ENCODE results near the gene SPTSSB.

Gene SPTSSB

DNA sequence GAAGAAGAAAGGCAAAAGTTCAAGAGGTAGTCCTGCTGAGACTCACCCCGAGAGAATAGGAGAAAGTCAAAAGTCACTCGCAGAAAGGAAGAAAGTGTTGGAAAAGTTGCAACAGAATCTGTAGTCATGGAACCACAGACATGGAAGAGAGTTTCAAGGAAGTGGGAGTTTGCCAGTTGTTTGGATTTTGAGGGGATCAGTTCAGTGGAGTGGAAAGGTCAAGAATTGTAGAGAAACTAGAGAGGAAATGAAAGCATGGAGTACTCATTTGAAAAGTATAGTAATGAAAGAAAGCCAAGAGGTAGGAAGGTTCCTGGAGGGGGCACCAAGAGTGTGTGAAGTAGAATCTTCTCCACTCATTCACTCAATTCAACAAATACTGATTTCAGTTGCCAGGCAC lies 34.7 kb downstream of the SPTSSB start:
- no peak for DNase-seq

DNA sequence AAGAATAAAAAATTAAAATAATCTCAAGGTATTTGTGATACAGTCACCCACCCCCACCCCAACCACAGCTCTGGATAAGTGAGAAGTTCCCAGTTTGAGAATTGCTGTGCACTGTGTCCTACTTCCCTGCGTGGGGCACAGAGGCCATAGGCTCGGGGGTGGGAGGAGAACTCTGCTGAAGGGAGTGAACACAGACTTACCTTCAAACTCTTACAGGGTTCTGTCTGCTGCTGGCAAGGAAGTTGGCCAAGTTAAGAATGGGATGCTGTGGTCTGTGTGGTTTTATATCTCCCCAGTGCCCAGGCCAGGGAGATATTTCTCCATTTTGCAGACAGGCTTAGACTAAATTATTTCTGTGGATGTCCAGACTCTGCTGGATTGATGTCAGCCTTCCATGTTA lies 37.6 kb downstream of the SPTSSB start:
- DNase-seq = no peak

DNA sequence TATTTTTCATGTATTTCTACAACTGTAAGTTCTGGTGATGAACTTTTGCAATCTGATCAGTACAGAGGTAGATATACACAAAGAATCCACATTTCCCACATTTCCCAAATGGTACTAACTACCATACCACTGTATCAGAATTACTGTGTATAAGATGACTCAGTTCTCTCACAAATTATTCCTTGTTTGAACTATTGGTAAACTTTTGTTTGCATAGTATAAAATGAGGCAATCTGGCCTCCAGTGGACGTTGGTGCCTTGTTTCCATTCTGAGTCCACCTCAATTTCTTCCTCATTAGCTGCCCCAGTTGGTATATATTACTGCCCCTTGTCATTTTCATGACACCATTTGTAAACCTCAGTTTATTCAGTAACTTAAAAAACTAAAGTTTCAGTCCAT lies 38.5 kb downstream of the SPTSSB start:
- no peak for DNase-seq

DNA sequence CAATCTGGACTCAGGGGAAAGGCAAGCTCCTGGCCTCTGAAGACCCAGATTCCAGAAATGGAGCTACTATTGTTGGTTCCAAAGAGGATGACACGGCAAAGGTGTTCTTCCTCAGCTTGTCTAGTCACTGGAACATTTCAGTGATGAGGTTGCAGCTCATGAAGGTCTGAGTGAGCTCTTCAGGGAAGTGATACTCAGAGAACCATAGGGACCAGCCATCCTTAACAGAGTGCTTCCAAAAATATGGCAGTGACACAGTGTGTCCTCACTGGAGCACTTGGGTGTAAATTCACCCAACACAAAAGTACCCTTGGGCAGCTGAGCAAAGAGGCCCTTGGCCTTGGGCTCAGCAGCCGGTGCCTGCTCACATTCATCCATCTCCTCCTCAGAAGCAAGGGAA lies 46.3 kb downstream of the SPTSSB start:
- no peak for DNase-seq

DNA sequence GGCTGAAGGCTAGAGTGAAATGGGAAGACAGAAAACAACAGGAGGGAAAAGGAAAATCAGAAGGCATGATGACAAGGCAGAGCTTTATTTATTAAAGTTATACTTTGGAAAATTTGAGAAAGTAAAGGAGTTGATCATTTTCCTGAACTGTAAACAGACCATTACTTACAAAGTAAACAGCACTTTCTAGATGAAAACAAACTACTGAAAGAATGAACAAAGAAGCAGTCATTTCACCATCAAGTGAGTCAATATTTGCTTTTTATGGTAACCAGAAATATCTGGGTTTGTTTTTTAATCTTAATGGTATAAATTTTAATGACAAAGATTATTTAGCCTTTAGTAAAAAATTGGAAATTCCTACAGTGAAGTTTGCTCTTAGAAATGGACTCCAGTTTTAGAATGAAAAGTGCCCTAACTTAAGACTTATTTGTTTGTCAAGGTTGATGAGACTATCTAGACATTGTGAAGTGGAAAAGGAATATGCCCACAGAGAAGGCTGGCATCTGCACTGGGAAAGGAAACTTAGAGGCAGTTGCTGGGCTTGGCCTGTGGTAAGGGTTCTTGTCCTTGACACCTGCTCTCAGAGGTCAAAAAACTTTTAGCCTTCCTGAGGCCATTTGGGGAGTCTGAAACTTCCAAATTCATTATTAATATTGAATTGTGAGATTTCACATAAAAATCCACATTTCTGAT lies 47.2 kb downstream of the SPTSSB start:
- no peak for DNase-seq

DNA sequence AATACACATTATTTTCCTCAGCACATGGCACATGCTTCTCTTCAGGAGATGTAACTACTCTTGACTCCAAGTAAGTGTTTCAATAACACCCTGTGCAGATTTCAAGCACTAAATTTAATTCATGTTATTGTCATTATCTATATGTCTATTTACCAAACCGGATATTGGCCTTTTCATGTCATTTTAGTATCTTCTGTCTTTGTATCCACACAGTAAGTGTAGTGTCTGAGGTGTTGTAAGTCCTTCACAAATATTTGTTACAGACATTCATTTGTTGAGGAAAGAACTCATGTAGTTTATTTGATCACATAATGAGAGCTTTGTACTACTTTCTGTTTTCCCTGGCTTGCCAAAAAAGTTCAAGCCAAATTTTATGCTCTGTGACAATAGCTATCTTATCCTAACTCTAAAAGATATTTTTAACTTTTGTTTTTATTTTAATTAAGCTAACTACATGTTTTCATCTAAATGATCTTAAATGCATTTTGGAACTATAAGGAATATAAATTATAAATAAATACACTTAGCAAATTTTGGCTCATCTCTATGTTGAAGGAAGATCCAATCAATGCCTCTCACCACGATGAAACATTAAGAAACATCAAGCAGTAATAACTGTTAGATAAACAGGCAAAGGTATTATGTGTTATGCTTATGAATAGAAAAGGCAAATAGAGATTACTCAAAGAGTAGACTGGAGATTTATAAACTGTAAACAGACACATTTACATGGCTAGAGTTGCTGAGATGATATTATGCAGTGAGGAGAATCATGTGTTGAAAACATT lies 48.3 kb downstream of the SPTSSB start:
- no peak for DNase-seq

DNA sequence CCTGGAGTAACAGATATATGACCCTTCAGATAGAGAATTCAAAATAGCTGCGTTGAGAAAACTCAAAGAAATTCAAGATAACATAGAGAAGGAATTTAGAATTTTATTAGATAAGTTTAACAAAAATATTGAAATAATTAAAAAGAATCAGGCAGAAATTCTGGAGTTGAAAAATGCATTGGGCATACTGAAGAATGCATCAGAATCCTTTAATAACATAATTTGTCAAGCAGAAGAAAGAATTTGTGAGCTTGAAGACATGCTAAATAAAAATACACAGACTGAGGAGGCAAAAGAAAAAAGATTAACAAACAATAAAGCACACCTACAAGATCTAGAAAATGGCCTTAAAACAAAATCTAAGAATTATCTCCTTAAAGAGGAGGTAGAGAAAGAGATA lies 50.5 kb downstream of the SPTSSB start:
- DNase-seq = no peak

DNA sequence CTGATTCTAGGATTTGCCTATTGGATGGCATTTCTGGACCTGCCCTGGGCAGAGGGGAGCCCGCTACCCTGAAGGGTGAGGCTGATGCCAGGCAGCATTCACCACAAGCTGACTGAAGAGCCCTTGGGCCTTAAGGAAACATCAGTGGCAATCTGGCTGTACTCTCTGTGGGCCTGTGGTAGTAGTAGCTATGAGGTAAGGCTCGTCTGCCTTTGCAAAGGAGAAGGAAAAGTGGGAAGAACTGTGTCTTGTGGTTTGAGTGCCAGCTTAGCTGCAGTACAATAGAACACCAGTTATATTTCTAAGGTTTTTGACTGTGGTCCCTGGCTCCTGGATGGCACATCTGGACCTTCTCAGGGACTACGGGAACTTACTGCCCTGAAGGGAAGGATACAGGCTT lies 51.5 kb downstream of the SPTSSB start:
- DNase-seq = no peak

DNA sequence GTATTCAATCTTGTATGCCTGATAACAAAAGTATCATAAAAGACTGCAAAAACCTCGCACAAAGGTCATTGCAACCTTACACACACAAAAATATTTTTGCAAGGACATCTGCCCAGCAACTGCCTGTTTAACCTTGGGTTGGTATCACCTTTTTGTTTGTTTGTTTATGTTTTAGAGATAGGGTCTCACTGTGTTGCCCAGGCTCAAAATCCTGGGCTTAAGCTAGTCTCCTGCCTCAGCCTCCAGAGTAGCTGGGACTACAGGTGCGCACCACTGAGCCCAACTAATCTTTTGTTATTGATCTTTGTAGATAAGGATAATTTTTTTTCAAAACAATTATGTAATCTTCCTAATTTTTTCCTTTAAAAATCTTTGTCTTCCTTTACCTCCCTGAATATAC lies 54.2 kb downstream of the SPTSSB start:
- no peak for DNase-seq

DNA sequence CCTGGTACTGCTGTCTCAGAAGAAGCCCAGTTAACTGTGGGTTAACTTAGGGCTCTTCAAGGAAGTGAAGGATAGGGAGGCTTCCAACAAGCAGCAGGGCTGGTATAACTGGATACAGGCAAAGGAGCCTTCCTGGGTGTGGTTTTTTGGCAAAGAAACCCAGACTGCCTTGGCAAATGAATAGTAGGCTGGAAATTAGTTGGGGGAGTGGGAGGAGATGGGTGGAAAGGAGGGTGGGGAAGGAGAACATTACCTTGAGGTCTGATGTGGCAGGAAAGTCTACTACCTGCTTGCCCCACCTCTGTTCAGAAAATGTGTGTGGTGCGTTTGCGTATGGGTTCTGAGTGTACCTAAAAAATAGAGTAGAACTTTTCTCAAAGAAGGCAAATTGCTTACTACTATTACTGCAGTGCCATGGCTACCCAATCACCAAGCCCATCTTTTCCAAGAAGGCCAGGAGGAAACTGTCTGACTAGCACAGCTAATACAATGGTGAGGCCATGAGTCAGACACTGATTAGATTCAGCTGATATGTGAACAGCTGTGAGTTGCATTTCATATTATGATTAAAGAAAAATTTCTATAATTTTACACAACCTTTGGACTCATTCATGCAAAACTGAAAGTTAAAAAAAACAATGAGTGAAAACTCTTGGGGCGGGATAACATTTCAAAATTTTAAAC lies 55.2 kb downstream of the SPTSSB start:
- DNase-seq = no peak

DNA sequence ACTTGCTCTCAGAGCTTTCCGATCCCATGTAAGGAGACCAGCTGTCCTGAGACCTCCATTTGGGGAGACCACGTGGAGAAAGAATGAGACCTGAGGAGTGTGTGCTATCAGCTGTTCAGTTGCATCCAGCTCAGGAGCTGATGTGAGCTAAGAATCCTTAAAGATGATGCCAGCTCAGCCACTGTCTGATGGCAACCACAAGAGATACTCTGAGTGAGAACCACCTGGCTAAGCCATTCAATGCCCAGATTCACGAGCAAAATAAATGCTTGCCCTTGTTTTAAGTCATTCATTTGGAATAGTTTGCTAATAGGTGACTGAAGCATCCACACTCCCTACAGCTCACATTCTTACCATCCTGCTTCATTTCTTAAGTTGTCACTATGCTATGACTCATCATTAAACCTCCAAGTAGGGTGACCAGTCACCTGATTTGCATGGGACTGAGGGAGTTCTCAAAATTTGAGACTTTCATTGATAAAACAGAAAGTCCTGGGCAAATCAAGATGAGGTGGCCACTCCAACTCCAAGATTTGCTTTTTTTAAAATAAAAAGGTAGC lies 56.4 kb downstream of the SPTSSB start:
- DNase-seq = no peak

DNA sequence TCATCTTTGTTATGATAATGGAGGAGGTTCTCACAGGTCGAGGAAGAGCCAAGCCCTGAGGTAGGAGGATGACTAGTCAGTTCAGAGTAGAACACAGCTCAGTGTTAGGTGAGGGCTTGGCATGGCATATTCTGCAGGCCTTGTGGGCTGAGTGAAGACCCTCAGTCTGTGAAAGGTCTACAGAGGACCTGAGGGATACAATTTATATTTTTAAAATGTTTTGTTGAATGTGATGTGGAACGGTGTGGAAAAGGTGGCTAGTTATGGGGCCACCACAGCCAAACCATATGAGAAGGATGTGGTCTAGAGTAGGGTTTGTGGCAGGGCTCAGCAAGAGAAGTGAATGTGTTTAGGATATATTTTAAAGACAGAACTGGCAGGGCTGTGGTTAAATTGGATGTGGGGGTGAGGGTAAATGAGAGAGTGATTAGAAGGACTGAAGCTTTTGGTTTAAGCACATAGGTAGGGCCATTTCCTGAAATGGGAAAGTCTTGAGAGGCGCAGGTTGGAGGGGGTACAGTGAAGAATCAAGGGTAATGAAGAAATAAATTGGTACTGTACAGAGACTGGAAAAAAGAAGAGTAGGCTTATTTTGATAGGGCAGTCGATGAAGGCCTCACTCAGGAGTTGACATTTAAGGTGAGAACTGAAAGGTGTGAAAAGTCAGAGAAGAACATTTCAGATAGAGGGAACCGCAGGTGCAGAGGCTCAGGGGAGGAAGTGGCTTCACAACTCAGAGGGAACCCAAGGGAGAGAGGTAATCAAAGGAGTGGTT lies 60.5 kb downstream of the SPTSSB start:
- DNase-seq = no peak

DNA sequence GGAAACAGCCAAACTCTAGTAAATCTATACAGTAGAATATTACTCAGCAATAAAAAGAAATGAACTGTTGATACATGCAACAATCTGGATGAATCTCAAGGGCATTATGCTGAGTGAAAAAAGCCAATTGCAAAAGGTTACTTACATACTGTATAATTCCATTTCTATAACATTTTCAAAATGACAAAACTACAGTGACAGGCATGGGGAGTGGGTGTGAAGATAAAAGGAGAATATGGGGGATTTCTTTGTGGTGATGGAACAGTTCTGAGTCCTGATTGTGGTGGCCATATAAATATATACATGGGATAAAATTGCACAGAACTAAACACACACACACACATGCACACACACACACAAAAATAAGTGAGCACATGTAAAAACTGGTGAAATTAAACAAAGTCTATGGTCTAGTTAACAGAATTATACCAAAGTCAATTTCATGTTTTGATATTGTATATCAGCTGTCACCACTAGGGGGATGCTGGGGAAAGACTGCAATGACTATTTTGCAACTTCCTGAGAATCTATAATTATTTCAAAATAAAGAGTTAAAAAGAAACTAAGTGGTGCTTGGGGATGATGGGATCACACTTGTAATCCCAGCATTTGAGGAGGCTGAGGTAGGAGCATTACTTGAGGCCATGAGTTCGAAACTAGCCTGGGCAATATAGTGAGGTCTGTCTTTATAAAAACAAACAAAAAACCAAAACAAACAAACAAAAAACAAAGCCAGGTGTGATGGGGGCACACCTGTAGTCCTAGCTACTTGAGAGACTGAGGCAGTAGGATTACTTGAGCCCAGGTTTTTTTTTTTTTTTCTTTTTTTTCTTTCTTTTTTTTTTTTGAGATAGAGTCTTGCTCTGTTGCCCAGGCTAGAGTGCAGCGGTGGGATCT lies 66.0 kb downstream of the SPTSSB start:
- DNase-seq = no peak

DNA sequence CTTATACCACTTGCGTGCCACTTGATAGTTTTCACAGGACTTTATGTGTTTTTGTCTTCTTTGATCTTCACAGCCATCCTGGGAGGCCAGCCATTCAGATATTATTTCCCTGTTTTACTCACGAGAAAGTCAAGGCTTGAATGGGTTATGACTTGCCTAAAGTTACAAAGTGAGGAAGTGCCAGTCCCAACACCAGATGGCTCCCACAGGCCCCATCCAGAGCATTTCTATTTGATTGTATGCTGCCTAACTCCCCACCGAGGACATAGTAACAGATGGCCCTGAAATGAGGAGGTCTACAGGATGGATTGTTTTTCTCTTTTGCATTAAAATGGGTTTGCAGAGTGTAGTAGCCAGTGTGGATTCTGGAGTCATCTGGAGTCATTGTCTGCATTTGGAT lies 74.5 kb downstream of the SPTSSB start:
- no peak for DNase-seq

DNA sequence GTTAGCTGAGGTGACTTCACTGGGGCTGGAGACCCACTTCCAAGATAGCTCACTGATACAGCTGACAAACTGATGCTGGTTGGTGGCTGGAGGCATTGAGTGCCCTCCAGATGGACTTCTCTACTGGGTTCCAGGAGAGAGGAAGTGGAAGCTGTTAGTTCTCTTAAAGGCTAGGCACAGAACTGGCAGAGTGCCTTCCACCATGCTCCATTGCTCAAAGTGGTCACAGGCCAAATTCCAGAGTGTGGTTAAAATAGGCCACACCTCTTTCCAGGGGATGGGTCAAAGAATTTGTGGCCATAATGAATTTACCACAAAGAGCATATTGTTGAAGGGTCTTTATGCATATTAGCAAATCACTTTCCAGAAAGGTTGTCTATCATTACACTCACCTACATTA lies 76.0 kb downstream of the SPTSSB start:
- no peak for DNase-seq

Measured in activated CD4-positive, CD25-positive, alpha-beta regulatory T cell (primary cell).